H9 (cell line): ENCODE results near the gene OR2K2. TPM values are rescaled to one million over a fixed set of nuclear protein-coding genes. Genes with fewer than 3 reads are reported as not detected.

ENCODE experiments used
- DNase-seq: peaks from one replicate; pipeline ENCODE4 v3.0.0-alpha.2; 2017
- H2AFZ ChIP-seq: one replicate; pipeline ENCODE4 v1.6.1; 2013; ENCODE audit warnings: mild to moderate bottlenecking, low read length, control low read depth, moderate library complexity
- H2AK5ac ChIP-seq: 2 replicates; pipeline ENCODE4 v1.6.1; 2013; ENCODE audit warnings: low read length, control low read depth, mixed read lengths; ENCODE audit not compliant: insufficient read length
- H2BK120ac ChIP-seq: one replicate; pipeline ENCODE4 v1.6.1; 2013; ENCODE audit warnings: low read depth, mild to moderate bottlenecking, low read length, control low read depth, inconsistent platforms; ENCODE audit not compliant: poor library complexity, severe bottlenecking
- H2BK12ac ChIP-seq: 2 replicates; pipeline ENCODE4 v1.6.1; 2013; ENCODE audit warnings: low read length, control low read depth, mixed read lengths, low read depth; ENCODE audit not compliant: insufficient read length
- H2BK15ac ChIP-seq: 2 replicates; pipeline ENCODE4 v1.6.1; 2013; ENCODE audit warnings: low read depth, low read length, control low read depth
- H2BK20ac ChIP-seq: one replicate; pipeline ENCODE4 v1.6.1; 2013; ENCODE audit warnings: low read depth, mild to moderate bottlenecking, low read length, control low read depth, inconsistent platforms; ENCODE audit not compliant: poor library complexity, severe bottlenecking
- H2BK5ac ChIP-seq: 2 replicates; pipeline ENCODE4 v1.6.1; 2013; ENCODE audit warnings: low read length, control low read depth, mixed read lengths; ENCODE audit not compliant: insufficient read length
- H3K14ac ChIP-seq: 2 replicates; pipeline ENCODE4 v1.6.1; 2013; ENCODE audit warnings: low read length, control low read depth; ENCODE audit not compliant: insufficient read depth
- H3K18ac ChIP-seq: 2 replicates; pipeline ENCODE4 v1.6.1; 2013; ENCODE audit warnings: low read depth, mild to moderate bottlenecking, mixed read lengths, low read length, control low read depth; ENCODE audit not compliant: insufficient read length
- H3K23ac ChIP-seq: 2 replicates; pipeline ENCODE4 v1.6.1; 2013; ENCODE audit warnings: low read length, control low read depth, mixed read lengths, low read depth; ENCODE audit not compliant: insufficient read length
- H3K23me2 ChIP-seq: 2 replicates; pipeline ENCODE4 v1.6.1; 2013; ENCODE audit warnings: low read depth, mild to moderate bottlenecking, mixed read lengths, low read length, control low read depth; ENCODE audit not compliant: insufficient read length, poor library complexity, severe bottlenecking
- H3K27ac ChIP-seq: 2 replicates; pipeline ENCODE4 v1.5.1; 2013; ENCODE audit warnings: low read length, control low read depth, mixed read lengths, low read depth; ENCODE audit not compliant: insufficient read length
- H3K27me3 ChIP-seq: 2 replicates; pipeline ENCODE4 v1.6.1; 2013; ENCODE audit warnings: low read length, control low read depth, inconsistent platforms; ENCODE audit not compliant: insufficient read depth
- H3K4ac ChIP-seq: 2 replicates; pipeline ENCODE4 v1.6.1; 2013; ENCODE audit warnings: low read depth, mild to moderate bottlenecking, control low read depth, inconsistent platforms, low read length, moderate library complexity
- H3K4me1 ChIP-seq: 2 replicates; pipeline ENCODE4 v1.6.1; 2013; ENCODE audit warnings: low read length, control low read depth, inconsistent platforms; ENCODE audit not compliant: insufficient read depth
- H3K4me2 ChIP-seq: 2 replicates; pipeline ENCODE4 v1.6.1; 2013; ENCODE audit warnings: low read length, control low read depth, mixed read lengths; ENCODE audit not compliant: insufficient read length, insufficient read depth
- H3K56ac ChIP-seq: 2 replicates; pipeline ENCODE4 v1.6.1; 2013; ENCODE audit warnings: low read depth, mild to moderate bottlenecking, mixed read lengths, low read length, control low read depth; ENCODE audit not compliant: insufficient read length
- H3K79me1 ChIP-seq: 2 replicates; pipeline ENCODE4 v1.6.1; 2013; ENCODE audit warnings: low read depth, mild to moderate bottlenecking, moderate library complexity, low read length, control low read depth, inconsistent platforms; ENCODE audit not compliant: insufficient read depth, poor library complexity, severe bottlenecking
- H3K79me2 ChIP-seq: 2 replicates; pipeline ENCODE4 v1.6.1; 2013; ENCODE audit warnings: low read length, control low read depth, inconsistent platforms; ENCODE audit not compliant: insufficient read depth
- H3K9ac ChIP-seq: 2 replicates; pipeline ENCODE4 v1.6.1; 2013; ENCODE audit warnings: low read length, control low read depth, mixed read lengths; ENCODE audit not compliant: insufficient read length; ENCODE audit errors: extremely low read depth
- H3K9me3 ChIP-seq: one replicate; pipeline ENCODE4 v1.6.1; 2013; ENCODE audit warnings: low read depth, low read length, inconsistent platforms; ENCODE audit not compliant: control insufficient read depth
- H3T11ph ChIP-seq: one replicate; pipeline ENCODE4 v1.6.1; 2013; ENCODE audit warnings: mild to moderate bottlenecking, low read length, control low read depth, inconsistent platforms
- H4K20me1 ChIP-seq: one replicate; pipeline ENCODE4 v1.6.1; 2013; ENCODE audit not compliant: control insufficient read depth, insufficient read length, insufficient read depth
- H4K5ac ChIP-seq: 2 replicates; pipeline ENCODE4 v1.6.1; 2013; ENCODE audit warnings: low read depth, mild to moderate bottlenecking, mixed read lengths, low read length, control low read depth; ENCODE audit not compliant: insufficient read length
- H4K8ac ChIP-seq: replicated peaks from 2 replicates; pipeline ENCODE4 v1.6.1; 2013; ENCODE audit warnings: low read length, control low read depth, mixed read lengths, low read depth; ENCODE audit not compliant: insufficient read length
- H4K91ac ChIP-seq: 2 replicates; pipeline ENCODE4 v1.6.1; 2013; ENCODE audit warnings: low read depth, mild to moderate bottlenecking, moderate library complexity, mixed read lengths, low read length, control low read depth; ENCODE audit not compliant: insufficient read length
- H3K27ac Mint-ChIP-seq, 3 experiments: 2 replicates in 2 of 3; 3 replicates in 1 of 3; pipeline ENCODE4 v1.8.0; 2020 to 2021; ENCODE audit warnings: mixed read lengths in 3 of 3, mild to moderate bottlenecking in 1 of 3, moderate library complexity in 1 of 3
- H3K27me3 Mint-ChIP-seq: 2 replicates; pipeline ENCODE4 v1.8.0; 2021; ENCODE audit warnings: low read depth, mild to moderate bottlenecking, moderate library complexity, mixed read lengths
- H3K36me3 Mint-ChIP-seq, 3 experiments: 2 replicates in 2 of 3; 3 replicates in 1 of 3; pipeline ENCODE4 v1.8.0; 2020 to 2021; ENCODE audit warnings: low read depth in 3 of 3, mixed read lengths in 3 of 3; ENCODE audit not compliant: insufficient read depth in 1 of 3
- H3K4me1 Mint-ChIP-seq, 2 experiments: 2 replicates each; pipeline ENCODE4 v1.8.0; 2020; ENCODE audit warnings: mixed read lengths in 2 of 2
- H3K4me3 Mint-ChIP-seq, 2 experiments: 2 replicates in 1 of 2; 3 replicates in 1 of 2; pipeline ENCODE4 v1.8.0; 2020 to 2021; ENCODE audit warnings: mild to moderate bottlenecking in 2 of 2, mixed read lengths in 2 of 2, moderate library complexity in 1 of 2
- H3K9me3 Mint-ChIP-seq, 2 experiments: 2 replicates in 1 of 2; 3 replicates in 1 of 2; pipeline ENCODE4 v1.8.0; 2020; ENCODE audit warnings: mild to moderate bottlenecking in 2 of 2, mixed read lengths in 2 of 2, moderate library complexity in 1 of 2
- WGBS: extraction: QIAGEN DNeasy Blood & Tissue Kit; methylation state at CpG from one replicate; pipeline ENCODE4 v1.1.7; 2013; ENCODE audit warnings: missing lambda C conversion rate, low lambda C conversion rate, mixed read lengths; ENCODE audit not compliant: insufficient read length; ENCODE audit errors: extremely low coverage; 5-methylcytosine and 5-hydroxymethylcytosine counted together
- total RNA-seq: library from RNA; stranded (reverse); gene quantifications from 2 replicates; pipeline ENCODE4 v1.2.1, GENCODE V29; 2021
- TF ChIP-seq, protein P1 (sequence below): fragments of 200-600 bp; sonication (generic); conservative IDR thresholded peaks from 3 replicates; pipeline ENCODE4 v1.8.0; 2021; ENCODE audit warnings: antibody characterized with exemption, mild to moderate bottlenecking

Gene OR2K2
- total RNA-seq, 1 experiment from 2014 or later: not detected

DNA sequence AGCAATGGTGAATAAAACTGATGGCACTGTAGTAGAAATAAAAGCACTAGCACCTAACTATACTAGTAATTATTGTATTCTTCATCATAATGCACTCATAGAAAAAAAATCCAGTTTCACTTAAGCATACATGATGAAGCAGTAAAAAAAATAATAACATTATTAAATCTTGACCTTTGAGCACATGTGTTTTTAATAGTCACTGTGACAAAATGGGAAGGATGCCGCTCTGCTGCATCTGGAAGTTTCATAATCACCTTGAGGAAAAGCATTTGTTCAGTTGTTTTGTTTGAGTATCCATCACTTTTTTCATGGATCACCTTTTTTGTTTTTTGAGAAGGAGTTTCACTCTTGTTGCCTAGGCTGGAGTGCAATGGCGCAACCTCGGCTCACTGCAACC, 13.2 kb downstream of the OR2K2 start:
- Histone ChIP-seq H2AK5ac (no peak overlapping the region), H3T11ph (no peak overlapping the region), H3K23ac (no peak overlapping the region), H3K4ac (no peak overlapping the region), H4K20me1 (no peaks in the 10 kb centered on the region), H3K79me1 (no peaks in the 10 kb centered on the region), H3K18ac (no peak overlapping the region), H3K9ac (no peak overlapping the region), H3K23me2 (no peaks in the 10 kb centered on the region), H3K4me2 (no peak overlapping the region), H3K79me2 (no peaks in the 10 kb centered on the region), H3K14ac (no peak overlapping the region), H2BK5ac (no peak overlapping the region), H2BK15ac (no peak overlapping the region), H2BK20ac (no peak overlapping the region), H2BK120ac (no peak overlapping the region), H4K91ac (no peak overlapping the region), H2AFZ (no peak overlapping the region), H4K5ac (no peak overlapping the region), H2BK12ac (no peak overlapping the region), H3K27ac (no peak overlapping the region), H3K27me3 (no peaks in the 10 kb centered on the region), H3K56ac (no peak overlapping the region), H3K9me3 (no peaks in the 10 kb centered on the region), H3K4me1 (no peaks in the 10 kb centered on the region), H4K8ac (no peak overlapping the region)
- TF ChIP-seq, protein P1, sequence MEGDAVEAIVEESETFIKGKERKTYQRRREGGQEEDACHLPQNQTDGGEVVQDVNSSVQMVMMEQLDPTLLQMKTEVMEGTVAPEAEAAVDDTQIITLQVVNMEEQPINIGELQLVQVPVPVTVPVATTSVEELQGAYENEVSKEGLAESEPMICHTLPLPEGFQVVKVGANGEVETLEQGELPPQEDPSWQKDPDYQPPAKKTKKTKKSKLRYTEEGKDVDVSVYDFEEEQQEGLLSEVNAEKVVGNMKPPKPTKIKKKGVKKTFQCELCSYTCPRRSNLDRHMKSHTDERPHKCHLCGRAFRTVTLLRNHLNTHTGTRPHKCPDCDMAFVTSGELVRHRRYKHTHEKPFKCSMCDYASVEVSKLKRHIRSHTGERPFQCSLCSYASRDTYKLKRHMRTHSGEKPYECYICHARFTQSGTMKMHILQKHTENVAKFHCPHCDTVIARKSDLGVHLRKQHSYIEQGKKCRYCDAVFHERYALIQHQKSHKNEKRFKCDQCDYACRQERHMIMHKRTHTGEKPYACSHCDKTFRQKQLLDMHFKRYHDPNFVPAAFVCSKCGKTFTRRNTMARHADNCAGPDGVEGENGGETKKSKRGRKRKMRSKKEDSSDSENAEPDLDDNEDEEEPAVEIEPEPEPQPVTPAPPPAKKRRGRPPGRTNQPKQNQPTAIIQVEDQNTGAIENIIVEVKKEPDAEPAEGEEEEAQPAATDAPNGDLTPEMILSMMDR: no peak
- Mint-ChIP-seq H3K27ac (no peak overlapping the region), H3K36me3 (peaks cover under 1 to 1% (median 1%) of the 10 kb centered on the region in 3 experiments; a peak in 4 of 7 replicates), H3K4me3 (no peak overlapping the region), H3K4me1 (no peaks in the 10 kb centered on the region), H3K27me3 (no peaks in the 10 kb centered on the region; the same call in 1 of the 2 replicates), H3K9me3 (peaks cover 1 to 7% of the 10 kb centered on the region in 2 experiments; a peak in 4 of 5 replicates)
- no peak for DNase-seq
- no CpG with 5 or more reads among the region's 3 CpGs for WGBS
